ENCODE results near the gene GPR50. TPM values are rescaled to one million over a fixed set of nuclear protein-coding genes. Genes with fewer than 3 reads are reported as not detected.

The GPR50 gene
- total RNA-seq, 2 experiments from 2014 or later, result not detected

DNA sequence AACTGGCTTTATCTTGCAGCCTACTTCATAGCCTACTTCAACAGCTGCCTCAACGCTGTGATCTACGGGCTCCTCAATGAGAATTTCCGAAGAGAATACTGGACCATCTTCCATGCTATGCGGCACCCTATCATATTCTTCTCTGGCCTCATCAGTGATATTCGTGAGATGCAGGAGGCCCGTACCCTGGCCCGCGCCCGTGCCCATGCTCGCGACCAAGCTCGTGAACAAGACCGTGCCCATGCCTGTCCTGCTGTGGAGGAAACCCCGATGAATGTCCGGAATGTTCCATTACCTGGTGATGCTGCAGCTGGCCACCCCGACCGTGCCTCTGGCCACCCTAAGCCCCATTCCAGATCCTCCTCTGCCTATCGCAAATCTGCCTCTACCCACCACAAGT is 4.0 kb downstream of the GPR50 start:
- H3K36me3 Mint-ChIP-seq (ENCODE audit: low read depth), result no peaks in the 10 kb centered on the region
- ChIA-PET CTCF (no interaction called here), POLR2A (no interaction called here)
- no peak overlapping the region for H3K27ac Mint-ChIP-seq
- peaks cover 5% of the 10 kb centered on the region for H3K4me1 Mint-ChIP-seq
- peaks cover 63% of the 10 kb centered on the region for H3K27me3 Mint-ChIP-seq
- no peak overlapping the region for H3K4me3 Mint-ChIP-seq
- H3K9me3 Mint-ChIP-seq, result no peaks in the 10 kb centered on the region
- DNase-seq, result no peak

DNA sequence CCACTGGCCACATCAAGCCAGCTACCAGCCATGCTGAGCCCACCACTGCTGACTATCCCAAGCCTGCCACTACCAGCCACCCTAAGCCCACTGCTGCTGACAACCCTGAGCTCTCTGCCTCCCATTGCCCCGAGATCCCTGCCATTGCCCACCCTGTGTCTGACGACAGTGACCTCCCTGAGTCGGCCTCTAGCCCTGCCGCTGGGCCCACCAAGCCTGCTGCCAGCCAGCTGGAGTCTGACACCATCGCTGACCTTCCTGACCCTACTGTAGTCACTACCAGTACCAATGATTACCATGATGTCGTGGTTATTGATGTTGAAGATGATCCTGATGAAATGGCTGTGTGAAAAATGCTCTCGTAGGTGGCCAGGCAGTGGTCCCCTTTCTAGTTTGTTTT is 4.7 kb downstream of the GPR50 start:
- Mint-ChIP-seq H3K4me3 (no peak overlapping the region), H3K4me1 (peaks cover 5% of the 10 kb centered on the region), H3K27ac (no peak overlapping the region), H3K27me3 (peaks cover 59% of the 10 kb centered on the region), H3K36me3 (ENCODE audit: low read depth) (no peaks in the 10 kb centered on the region), H3K9me3 (no peaks in the 10 kb centered on the region)
- POLR2A ChIA-PET, result no interaction called here
- CTCF ChIA-PET, result no interaction called here
- DNase-seq, result no peak

DNA sequence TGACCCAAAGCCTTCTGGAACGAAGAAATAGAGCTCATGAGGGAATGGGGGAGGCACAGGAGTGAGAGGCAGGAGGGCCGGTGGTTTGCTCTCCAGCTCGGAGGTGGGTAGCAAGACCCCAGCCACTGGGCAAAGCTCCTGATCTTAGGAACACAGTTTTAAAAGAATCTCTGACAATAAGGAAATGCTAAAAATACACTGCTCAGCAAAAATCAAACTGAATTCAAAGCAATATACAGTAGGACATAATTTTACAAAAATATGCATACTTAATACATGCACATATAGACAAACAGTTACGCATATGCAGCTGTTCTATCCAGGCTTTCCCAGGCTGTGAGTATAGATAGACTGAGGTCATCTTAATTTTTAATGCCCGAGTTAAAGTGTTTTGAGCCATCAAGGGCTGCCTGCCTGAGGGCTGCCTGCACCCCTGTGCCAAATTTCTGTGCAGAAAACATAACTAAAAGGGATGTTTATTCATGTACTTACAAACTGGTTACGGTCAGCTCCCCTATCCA is 6.9 kb downstream of the GPR50 start:
- DNase-seq, result no peak
- H3K4me1 Mint-ChIP-seq, result peaks cover 4% of the 10 kb centered on the region
- no peak overlapping the region for H3K4me3 Mint-ChIP-seq
- H3K27me3 Mint-ChIP-seq, result peaks cover 48% of the 10 kb centered on the region
- H3K36me3 Mint-ChIP-seq (ENCODE audit: low read depth), result no peaks in the 10 kb centered on the region
- ChIA-PET POLR2A (no interaction called here), CTCF (no interaction called here)
- H3K9me3 Mint-ChIP-seq, result no peaks in the 10 kb centered on the region
- H3K27ac Mint-ChIP-seq, result no peak overlapping the region

DNA sequence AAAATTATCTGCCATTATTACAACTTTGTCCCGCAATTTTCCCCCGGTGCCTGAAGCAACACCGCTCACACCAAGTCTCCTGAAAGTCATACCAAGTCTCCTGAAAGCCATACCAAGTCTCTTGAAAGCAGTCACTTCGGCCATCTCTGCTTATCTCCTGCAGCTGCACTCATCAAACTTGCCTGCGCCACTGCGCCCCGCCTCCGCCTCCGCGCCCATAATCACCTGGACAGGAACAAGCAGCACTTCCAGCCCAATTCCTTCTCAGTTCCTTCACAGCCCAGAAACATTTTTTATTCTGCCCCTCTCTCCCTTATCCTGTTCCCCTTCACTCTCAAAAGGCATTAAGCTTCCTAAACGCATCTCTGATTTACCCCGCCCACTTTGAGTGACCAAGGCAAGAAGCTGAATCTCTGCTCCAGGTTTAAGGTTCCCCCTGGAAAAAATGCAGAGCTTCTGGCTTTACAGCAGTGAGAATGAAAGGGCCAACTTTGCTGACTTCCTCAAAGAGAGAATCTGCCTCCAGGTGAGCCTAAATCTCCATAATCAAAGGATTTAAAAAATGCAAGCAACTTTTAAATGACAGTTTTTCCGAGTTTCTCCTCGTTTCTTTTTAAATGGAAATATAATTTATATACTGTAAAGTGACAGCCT is 7.7 kb downstream of the GPR50 start:
- Mint-ChIP-seq H3K27me3 (peaks cover 43% of the 10 kb centered on the region), H3K27ac (no peak overlapping the region), H3K9me3 (no peaks in the 10 kb centered on the region), H3K36me3 (ENCODE audit: low read depth) (no peaks in the 10 kb centered on the region), H3K4me3 (no peak overlapping the region), H3K4me1 (peaks cover 1% of the 10 kb centered on the region)
- CTCF ChIA-PET, result no interaction called here
- POLR2A ChIA-PET, result no interaction called here
- no peak for DNase-seq

DNA sequence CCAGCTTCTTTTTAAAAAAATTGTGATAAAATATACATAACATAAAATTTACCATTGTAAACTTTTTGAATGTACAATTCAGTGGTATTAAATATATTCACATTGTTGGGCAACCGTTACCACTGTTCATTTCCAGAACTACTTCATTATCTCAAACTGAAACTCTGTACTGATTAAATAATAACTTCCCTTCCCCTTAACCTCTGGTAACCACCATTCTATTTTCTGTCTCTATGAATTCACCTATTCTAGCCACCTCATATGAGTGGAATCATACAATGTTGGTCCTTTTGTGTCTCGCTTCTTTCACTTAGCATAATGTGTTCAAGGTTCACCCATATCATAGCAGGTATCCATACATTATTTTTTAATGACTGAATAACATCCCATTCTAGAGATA is 8.3 kb downstream of the GPR50 start:
- Mint-ChIP-seq H3K9me3 (no peaks in the 10 kb centered on the region), H3K36me3 (ENCODE audit: low read depth) (no peaks in the 10 kb centered on the region), H3K4me3 (no peak overlapping the region), H3K27ac (no peak overlapping the region), H3K27me3 (peaks cover 39% of the 10 kb centered on the region), H3K4me1 (no peaks in the 10 kb centered on the region)
- POLR2A ChIA-PET, result no interaction called here
- DNase-seq, result no peak
- CTCF ChIA-PET, result no interaction called here

- no peaks in the 10 kb centered on the region for H3K4me1 Mint-ChIP-seq
- ChIA-PET POLR2A (no interaction called here), CTCF (no interaction called here)
- H3K27me3 Mint-ChIP-seq, result peaks cover 2% of the 10 kb centered on the region
- H3K4me3 Mint-ChIP-seq, result no peak overlapping the region
- no peak overlapping the region for H3K27ac Mint-ChIP-seq
- no peaks in the 10 kb centered on the region for H3K9me3 Mint-ChIP-seq
- H3K36me3 Mint-ChIP-seq (ENCODE audit: low read depth), result no peaks in the 10 kb centered on the region
- no peak for DNase-seq
Measured at GRCh38 chrX:151206871-151207270, 30.5 kb downstream of the GPR50 start.

DNA sequence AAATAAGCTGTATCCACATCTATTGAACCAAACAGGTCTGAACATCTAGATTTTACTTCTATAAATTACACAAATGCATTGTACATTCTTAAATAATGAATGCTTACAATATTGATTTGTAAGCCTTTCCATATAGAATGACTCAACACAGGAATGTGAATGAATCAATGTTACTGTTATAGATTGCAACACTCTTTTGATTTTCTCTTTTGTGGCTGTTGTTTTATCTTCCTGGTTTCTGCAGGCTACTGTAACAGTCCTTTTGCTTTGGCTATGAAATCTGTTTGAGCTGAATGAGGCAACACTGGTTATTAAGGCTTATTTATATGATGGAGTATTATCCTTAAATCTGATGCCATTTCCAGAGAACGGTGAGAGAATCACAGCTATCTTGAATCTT is 49.5 kb downstream of the GPR50 start:
- no peak overlapping the region for H3K27ac Mint-ChIP-seq
- ChIA-PET POLR2A (no interaction called here), CTCF (no interaction called here)
- H3K9me3 Mint-ChIP-seq, result no peaks in the 10 kb centered on the region
- no peaks in the 10 kb centered on the region for H3K36me3 Mint-ChIP-seq (ENCODE audit: low read depth)
- H3K27me3 Mint-ChIP-seq, result peaks cover 12% of the 10 kb centered on the region
- no peaks in the 10 kb centered on the region for H3K4me1 Mint-ChIP-seq
- no peak overlapping the region for H3K4me3 Mint-ChIP-seq
- DNase-seq, result no peak

DNA sequence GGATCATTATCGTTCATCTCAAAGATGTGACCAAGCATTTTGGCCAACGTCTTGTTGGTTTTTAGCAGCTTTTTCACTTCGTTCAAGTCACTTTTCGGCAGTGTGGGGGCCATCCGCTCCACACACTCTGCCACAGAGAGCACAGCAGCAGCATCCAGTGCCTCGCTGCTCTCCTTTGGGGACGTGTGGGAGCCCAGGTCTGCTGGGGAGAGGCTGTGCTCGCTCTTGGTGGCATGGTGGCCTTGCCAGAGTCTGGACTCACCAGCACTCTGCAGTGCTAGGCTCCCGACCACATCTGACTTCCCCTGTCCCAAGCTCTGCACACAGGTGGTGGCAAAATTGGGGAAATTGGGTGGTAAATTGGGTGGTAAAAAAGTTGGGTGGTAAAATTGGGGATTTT is 50.6 kb downstream of the GPR50 start:
- ChIA-PET CTCF (no interaction called here), POLR2A (no interaction called here)
- Mint-ChIP-seq H3K4me3 (no peak overlapping the region), H3K27me3 (peaks cover 12% of the 10 kb centered on the region), H3K27ac (no peak overlapping the region), H3K4me1 (no peaks in the 10 kb centered on the region), H3K36me3 (ENCODE audit: low read depth) (no peaks in the 10 kb centered on the region), H3K9me3 (no peaks in the 10 kb centered on the region)
- DNase-seq, result no peak

DNA sequence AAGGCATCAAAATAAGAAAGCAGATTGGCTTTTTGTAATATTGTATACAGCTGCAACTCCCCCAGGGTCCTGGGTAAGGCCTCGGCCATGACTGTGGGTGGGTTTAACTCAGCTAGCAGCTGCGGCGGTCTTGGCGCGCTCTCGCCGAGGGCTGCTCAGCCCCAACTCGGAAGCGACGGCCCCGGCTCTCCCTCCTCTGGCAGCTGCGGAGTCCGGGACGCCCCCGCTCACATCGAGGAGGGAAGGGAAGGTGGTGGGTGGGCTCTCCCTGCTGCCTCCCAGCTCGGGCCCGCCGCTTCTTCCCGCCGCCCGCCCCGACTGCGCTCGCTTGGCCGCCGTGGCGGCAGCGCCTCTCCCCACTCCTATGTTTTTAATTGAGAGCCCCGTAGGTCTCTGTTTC is 51.2 kb downstream of the GPR50 start:
- no peak for DNase-seq
- CTCF ChIA-PET, result no interaction called here

DNA sequence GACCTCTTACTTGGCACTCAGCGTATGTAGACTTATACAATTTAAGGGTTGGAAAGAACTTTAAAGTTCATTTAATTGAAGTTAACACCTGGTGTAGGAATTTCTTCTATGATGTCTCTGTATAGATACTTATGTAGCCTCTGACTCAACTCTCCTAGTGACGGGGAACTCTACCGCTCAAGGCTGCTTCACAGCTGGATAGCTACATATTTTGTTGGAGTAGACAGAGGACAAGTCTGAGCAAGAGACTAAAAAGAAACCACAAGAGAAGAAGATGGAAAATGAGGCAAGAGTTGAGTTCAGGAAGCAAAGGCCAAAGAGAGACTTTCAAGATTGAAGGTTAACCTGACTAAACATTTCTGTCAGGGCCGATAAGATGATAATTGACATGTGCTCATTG is 52.6 kb downstream of the GPR50 start:
- Mint-ChIP-seq H3K36me3 (ENCODE audit: low read depth) (no peaks in the 10 kb centered on the region), H3K4me3 (no peak overlapping the region), H3K9me3 (no peaks in the 10 kb centered on the region), H3K27me3 (peaks cover 12% of the 10 kb centered on the region), H3K4me1 (no peaks in the 10 kb centered on the region), H3K27ac (no peak overlapping the region)
- ChIA-PET CTCF (no interaction called here), POLR2A (no interaction called here)
- DNase-seq, result no peak

More for the DNA sequence above, 51.2 kb downstream of the GPR50 start:
- no peak overlapping the region for H3K4me3 Mint-ChIP-seq
- no peaks in the 10 kb centered on the region for H3K36me3 Mint-ChIP-seq (ENCODE audit: low read depth)
- H3K4me1 Mint-ChIP-seq, result no peaks in the 10 kb centered on the region
- POLR2A ChIA-PET, result no interaction called here
- peaks cover 12% of the 10 kb centered on the region for H3K27me3 Mint-ChIP-seq
- no peaks in the 10 kb centered on the region for H3K9me3 Mint-ChIP-seq
- no peak overlapping the region for H3K27ac Mint-ChIP-seq

Other genes with a start within 250 kb of the GPR50 start
- gene HMGB3, start 193.2 kb upstream of the GPR50 start, total RNA-seq, result 10 to 100 TPM; 50.1 to 54.7 TPM
- 10 to 100 TPM; 39.8 to 40.3 TPM for gene VMA21, start 220.6 kb downstream of the GPR50 start, total RNA-seq